ENCODE measurements around the gene GASK1B. TPM values are rescaled to one million over a fixed set of nuclear protein-coding genes. Genes with fewer than 3 reads are reported as not detected.

Gene GASK1B
- total RNA-seq: 56.9 and 88.6 TPM in 2 replicates

GRCh38 chr4:158172261-158173258, at the start of gene GASK1B:
Gene GASK1B, minus strand, starts transcription at chr4:158173025. Its CDS starts 1,650 bp downstream, at chr4:158171375.

GRCh38 chr4:158209825-158210807, 37.3 kb upstream of the GASK1B start, which contains the start of gene TMEM144:
Gene TMEM144, plus strand, starts transcription at chr4:158210486. Its CDS starts 2,182 bp downstream, at chr4:158212668.

Other genes starting within 250 kb of the GASK1B start
- 1.4 and 7.5 TPM in 2 replicates for gene TMEM144, start 37.5 kb upstream of the GASK1B start, total RNA-seq

Measured in cardiac atrium fibroblast (primary cell).